Panc1 (cell line): Measurements from ENCODE around the gene C9orf152. TPM values are rescaled to one million over a fixed set of nuclear protein-coding genes. Genes with fewer than 3 reads are reported as not detected.

Source experiments
- ATAC-seq: fragments of 200-7000 bp; cut with Tn5 transposase; 2 replicates; pipeline ENCODE4 v1.9.1; 2020; ENCODE audit warnings: mild to moderate bottlenecking, moderate library complexity
- BruUV-seq: library from RNA; stranded (reverse); fragments of 400-500 nt; replicated peaks from 2 replicates; lab custom pipeline; 2021; lab: Mats Ljungman, UMichigan
- CTCF ChIA-PET: fragments of 300-600 bp; sonication (Branson Sonifier 250); formaldehyde crosslinking; loops from one replicate; lab custom pipeline; 2022; ENCODE audit warnings: antibody characterized with exemption; lab: Charles Lee
- POLR2A ChIA-PET: fragments of 300-600 bp; sonication (Branson Sonifier 250); formaldehyde crosslinking; loops from one replicate; lab custom pipeline; 2022; ENCODE audit warnings: antibody characterized with exemption; lab: Charles Lee
- DNase-seq: peaks from one replicate; pipeline ENCODE4 v3.0.0-alpha.2; 2010; ENCODE audit warnings: low read depth, low spot score
- H3K27ac ChIP-seq: 2 replicates; pipeline ENCODE4 v1.5.1; 2011; ENCODE audit warnings: mild to moderate bottlenecking, low read length, inconsistent platforms
- H3K27me3 ChIP-seq: fragments of 200-500 bp; sonication (Bioruptor generic); 2 replicates; pipeline ENCODE4 v1.6.0; 2014; ENCODE audit warnings: low read length, inconsistent platforms; ENCODE audit not compliant: control insufficient read depth, insufficient read depth
- H3K36me3 ChIP-seq: fragments of 200-500 bp; sonication (Bioruptor generic); 2 replicates; pipeline ENCODE4 v1.5.1; 2014; ENCODE audit warnings: inconsistent platforms, mild to moderate bottlenecking, low read length, moderate library complexity; ENCODE audit not compliant: control insufficient read depth, insufficient read depth
- H3K4me1 ChIP-seq: 2 replicates; pipeline ENCODE4 v1.5.1; 2011; ENCODE audit warnings: inconsistent platforms, mild to moderate bottlenecking, low read length, moderate library complexity; ENCODE audit not compliant: control insufficient read depth, insufficient read depth
- H3K4me3 ChIP-seq, 2 experiments: 2 replicates each; pipeline ENCODE4 v1.5.1; 2011 to 2012; ENCODE audit warnings: low read depth in 2 of 2, low read length in 2 of 2, mild to moderate bottlenecking in 2 of 2, inconsistent platforms in 1 of 2, moderate library complexity in 1 of 2
- H3K9me3 ChIP-seq: fragments of 200-500 bp; sonication (Bioruptor generic); 2 replicates; pipeline ENCODE4 v1.5.1; 2014; ENCODE audit warnings: low read depth, mild to moderate bottlenecking, inconsistent platforms, low read length, moderate library complexity; ENCODE audit not compliant: control insufficient read depth, insufficient read depth
- POLR2AphosphoS5 ChIP-seq: IDR thresholded peaks from 2 replicates; pipeline ENCODE4 v1.6.1; 2012; ENCODE audit warnings: mild to moderate bottlenecking, low read depth, low read length, moderate library complexity
- SIN3A ChIP-seq: IDR thresholded peaks from 2 replicates; pipeline ENCODE4 v1.6.1; 2012; ENCODE audit warnings: low read depth, mild to moderate bottlenecking, low read length, moderate library complexity, borderline replicate concordance; ENCODE audit not compliant: insufficient read depth
- TCF7L2 ChIP-seq: IDR thresholded peaks from 2 replicates; pipeline ENCODE4 v1.6.1; 2011; ENCODE audit warnings: mild to moderate bottlenecking, low read depth, low read length, inconsistent platforms
- in situ Hi-C: cut with HindIII; loops from 2 replicates; pipeline ENCODE4 v1.10.0; 2016; ENCODE audit warnings: low sequenced_read_pairs, low pct_unique_long_range_greater_than_20kb
- intact Hi-C: fragments of 100-400 bp; cut with micrococcal nuclease; formaldehyde crosslinking; loops from one replicate; pipeline ENCODE4 v1.10.0; 2022; ENCODE audit not compliant: unreplicated experiment
- total RNA-seq: library from RNA; stranded (reverse); gene quantifications from one replicate; pipeline ENCODE4 v1.2.1, GENCODE V29; 2021; ENCODE audit not compliant: unreplicated experiment
- TF ChIP-seq, protein P1 (sequence below): fragments of 450-650 bp; IDR thresholded peaks from 2 replicates; pipeline ENCODE4 v1.5.1; 2017; ENCODE audit warnings: mild to moderate bottlenecking
- TF ChIP-seq, protein P2 (sequence below), 2 experiments: IDR thresholded peaks; 2 replicates each; pipeline ENCODE4 v1.6.1; 2011 to 2012; ENCODE audit warnings: low read depth in 2 of 2, control low read depth in 1 of 2, low read length in 1 of 2, mild to moderate bottlenecking in 1 of 2, moderate library complexity in 1 of 2; ENCODE audit not compliant: insufficient read depth in 1 of 2

The C9orf152 gene
- total RNA-seq, 1 experiment from 2014 or later = 0.10 TPM

DNA sequence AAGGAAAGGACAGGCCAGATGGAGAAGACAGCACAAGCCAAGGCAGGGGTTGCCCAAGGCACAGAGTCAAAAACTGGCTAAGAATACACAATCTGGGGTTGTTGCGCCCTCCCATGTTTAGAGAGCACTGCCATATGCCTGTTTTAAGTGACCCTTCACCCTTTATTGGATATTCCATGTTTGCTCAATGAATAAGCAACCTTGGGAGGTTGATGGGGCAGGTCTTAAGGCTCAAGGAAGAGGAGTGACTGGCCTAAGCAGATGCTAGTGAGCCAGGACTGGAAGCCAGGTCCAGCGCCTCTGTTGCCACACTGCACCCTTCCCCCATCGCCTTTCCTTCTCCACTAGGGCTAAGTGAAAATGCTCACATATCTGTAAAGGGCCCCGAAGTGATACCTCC, 41.6 kb upstream of the C9orf152 start:
- POLR2A ChIA-PET = no interaction called here
- TF ChIP-seq SIN3A (no peak), POLR2AphosphoS5 (no peak), TCF7L2 (no peak)
- TF ChIP-seq, protein P1, sequence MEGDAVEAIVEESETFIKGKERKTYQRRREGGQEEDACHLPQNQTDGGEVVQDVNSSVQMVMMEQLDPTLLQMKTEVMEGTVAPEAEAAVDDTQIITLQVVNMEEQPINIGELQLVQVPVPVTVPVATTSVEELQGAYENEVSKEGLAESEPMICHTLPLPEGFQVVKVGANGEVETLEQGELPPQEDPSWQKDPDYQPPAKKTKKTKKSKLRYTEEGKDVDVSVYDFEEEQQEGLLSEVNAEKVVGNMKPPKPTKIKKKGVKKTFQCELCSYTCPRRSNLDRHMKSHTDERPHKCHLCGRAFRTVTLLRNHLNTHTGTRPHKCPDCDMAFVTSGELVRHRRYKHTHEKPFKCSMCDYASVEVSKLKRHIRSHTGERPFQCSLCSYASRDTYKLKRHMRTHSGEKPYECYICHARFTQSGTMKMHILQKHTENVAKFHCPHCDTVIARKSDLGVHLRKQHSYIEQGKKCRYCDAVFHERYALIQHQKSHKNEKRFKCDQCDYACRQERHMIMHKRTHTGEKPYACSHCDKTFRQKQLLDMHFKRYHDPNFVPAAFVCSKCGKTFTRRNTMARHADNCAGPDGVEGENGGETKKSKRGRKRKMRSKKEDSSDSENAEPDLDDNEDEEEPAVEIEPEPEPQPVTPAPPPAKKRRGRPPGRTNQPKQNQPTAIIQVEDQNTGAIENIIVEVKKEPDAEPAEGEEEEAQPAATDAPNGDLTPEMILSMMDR = no peak
- TF ChIP-seq, protein P2, sequence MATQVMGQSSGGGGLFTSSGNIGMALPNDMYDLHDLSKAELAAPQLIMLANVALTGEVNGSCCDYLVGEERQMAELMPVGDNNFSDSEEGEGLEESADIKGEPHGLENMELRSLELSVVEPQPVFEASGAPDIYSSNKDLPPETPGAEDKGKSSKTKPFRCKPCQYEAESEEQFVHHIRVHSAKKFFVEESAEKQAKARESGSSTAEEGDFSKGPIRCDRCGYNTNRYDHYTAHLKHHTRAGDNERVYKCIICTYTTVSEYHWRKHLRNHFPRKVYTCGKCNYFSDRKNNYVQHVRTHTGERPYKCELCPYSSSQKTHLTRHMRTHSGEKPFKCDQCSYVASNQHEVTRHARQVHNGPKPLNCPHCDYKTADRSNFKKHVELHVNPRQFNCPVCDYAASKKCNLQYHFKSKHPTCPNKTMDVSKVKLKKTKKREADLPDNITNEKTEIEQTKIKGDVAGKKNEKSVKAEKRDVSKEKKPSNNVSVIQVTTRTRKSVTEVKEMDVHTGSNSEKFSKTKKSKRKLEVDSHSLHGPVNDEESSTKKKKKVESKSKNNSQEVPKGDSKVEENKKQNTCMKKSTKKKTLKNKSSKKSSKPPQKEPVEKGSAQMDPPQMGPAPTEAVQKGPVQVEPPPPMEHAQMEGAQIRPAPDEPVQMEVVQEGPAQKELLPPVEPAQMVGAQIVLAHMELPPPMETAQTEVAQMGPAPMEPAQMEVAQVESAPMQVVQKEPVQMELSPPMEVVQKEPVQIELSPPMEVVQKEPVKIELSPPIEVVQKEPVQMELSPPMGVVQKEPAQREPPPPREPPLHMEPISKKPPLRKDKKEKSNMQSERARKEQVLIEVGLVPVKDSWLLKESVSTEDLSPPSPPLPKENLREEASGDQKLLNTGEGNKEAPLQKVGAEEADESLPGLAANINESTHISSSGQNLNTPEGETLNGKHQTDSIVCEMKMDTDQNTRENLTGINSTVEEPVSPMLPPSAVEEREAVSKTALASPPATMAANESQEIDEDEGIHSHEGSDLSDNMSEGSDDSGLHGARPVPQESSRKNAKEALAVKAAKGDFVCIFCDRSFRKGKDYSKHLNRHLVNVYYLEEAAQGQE (IDR thresholded peaks at IDR 0.05; ENCODE audit: insufficient read depth in 1 of 2, low read depth in 2 of 2, low read length in 1 of 2) = no peak
- H3K9me3 ChIP-seq = no peaks in the 10 kb centered on the region
- ATAC-seq (no peak), DNase-seq (no peak)
- no TSS peak for BruUV-seq
- CTCF ChIA-PET = no interaction called here
- intact Hi-C loops (no loop called here), in situ Hi-C loops (no loop called here)
- H3K36me3 ChIP-seq = peaks cover 9% of the 10 kb centered on the region; the same call in 1 of the 2 replicates
- H3K27ac ChIP-seq = no peak overlapping the region
- peaks cover 13% of the 10 kb centered on the region for H3K4me1 ChIP-seq
- no peaks in the 10 kb centered on the region for H3K27me3 ChIP-seq
- H3K4me3 ChIP-seq = no peak overlapping the region

DNA sequence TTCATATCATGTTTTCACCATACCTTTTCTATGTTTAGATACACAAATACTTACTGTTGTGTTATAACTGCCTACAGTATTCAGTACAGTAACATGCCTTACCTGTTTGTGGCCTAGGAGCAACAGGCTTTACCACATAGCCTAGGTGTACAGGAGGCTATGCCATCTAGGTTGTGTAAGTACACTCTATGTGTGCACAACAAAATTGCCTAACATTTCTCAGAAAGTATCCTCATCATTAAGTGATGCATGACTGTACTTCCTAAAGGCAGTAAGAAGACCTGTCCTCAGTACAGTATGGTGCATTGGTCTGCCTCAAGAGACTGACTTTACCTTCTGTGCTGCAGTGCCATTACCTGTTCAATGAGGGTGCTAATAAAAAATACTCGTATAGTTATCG, 40.4 kb upstream of the C9orf152 start:
- H3K4me3 ChIP-seq = no peak overlapping the region
- TF ChIP-seq, protein P1 = no peak
- no peak for TF ChIP-seq TCF7L2
- TF ChIP-seq SIN3A = no peak
- TF ChIP-seq, protein P2 (IDR thresholded peaks at IDR 0.05; ENCODE audit: insufficient read depth in 1 of 2, low read depth in 2 of 2, low read length in 1 of 2) = no peak
- no peak for TF ChIP-seq POLR2AphosphoS5
- H3K36me3 ChIP-seq = peaks cover 20% of the 10 kb centered on the region; the same call in 1 of the 2 replicates
- no peak for DNase-seq
- in situ Hi-C loops = no loop called here
- ChIA-PET POLR2A (no interaction called here), CTCF (no interaction called here)
- H3K4me1 ChIP-seq = peaks cover 4% of the 10 kb centered on the region
- H3K27ac ChIP-seq = no peak overlapping the region
- no TSS peak for BruUV-seq
- no peaks in the 10 kb centered on the region for H3K9me3 ChIP-seq
- H3K27me3 ChIP-seq = no peaks in the 10 kb centered on the region
- ATAC-seq = no peak
- intact Hi-C loops = no loop called here
